Measurements from ENCODE around the gene TRIP6.
"Not testable (repeated sequence)": the region's sequence is repeated elsewhere in the genome, so short reads cannot be mapped to it uniquely, and the experiment has no call there.

The TRIP6 gene

GRCh38 chr7:100840470-100841100 lies 26.6 kb upstream of the TRIP6 start:
- DNase-seq: no peak

DNA sequence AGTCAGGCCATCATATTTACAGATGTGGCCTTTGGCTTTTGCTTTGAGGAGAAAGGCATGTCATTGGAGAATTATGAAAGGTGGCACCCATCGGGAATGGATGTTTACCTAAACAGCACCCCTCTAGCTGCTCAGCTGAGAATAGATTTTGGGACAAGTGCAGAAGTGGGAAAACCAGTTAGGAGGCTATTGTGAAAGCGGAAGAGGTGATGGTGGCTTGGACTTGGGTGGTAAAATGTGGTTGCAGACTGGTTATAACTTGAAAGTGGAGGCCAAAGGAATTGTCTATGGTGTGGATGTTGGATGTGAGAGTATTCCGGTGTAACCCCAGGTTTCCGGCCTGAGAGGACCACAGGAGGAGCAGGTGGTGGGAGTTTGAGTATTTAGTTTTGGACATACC lies 19.8 kb upstream of the TRIP6 start:
- DNase-seq: no peak

DNA sequence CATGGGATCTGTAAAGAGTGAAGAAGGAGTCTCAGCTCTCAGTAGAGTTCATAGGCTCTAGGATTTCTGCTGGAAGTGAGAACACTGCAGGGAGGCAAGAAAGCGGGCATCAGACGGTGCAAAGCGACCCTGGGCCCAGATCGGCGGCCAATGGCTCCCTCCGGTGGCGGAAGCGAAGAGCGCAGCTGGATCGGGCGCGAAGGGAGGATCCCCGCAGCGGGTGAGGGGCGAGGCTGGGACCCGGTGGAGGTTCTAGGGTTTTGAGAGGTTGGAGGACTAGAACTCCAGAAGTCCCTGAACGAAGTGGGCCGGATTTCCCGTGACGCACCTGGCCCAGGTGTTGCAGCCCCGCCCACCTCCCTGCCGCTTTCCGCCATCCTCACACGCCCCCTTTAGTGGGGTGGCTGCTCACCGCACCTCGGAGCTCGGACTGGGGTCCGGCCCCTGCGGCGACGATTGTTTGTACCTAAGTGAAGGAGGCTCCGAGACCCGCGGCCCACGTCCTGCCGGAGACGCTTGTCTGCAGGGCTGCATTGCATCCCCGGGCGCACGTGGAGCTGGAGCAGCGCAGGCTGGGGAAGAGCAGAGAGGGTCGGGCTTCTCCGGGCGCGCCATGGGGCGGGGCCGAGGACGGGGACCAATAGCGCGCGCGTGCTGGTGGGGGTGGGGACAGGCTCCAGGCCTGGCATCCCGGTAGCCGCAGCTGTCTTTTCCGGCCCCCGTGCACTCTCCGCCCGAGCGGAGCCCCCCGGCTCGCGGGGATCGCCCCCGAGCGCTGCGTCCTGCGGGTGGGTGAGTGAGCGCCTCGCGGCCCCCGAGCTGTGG lies 14.9 kb upstream of the TRIP6 start, which contains the start of gene SLC12A9:
SLC12A9 (plus strand) TSS at position 666 of the 825 bp plus-strand sequence. CDS start 1,485 bp downstream, outside the sequence.
- peak; percentile 86 for DNase-seq

DNA sequence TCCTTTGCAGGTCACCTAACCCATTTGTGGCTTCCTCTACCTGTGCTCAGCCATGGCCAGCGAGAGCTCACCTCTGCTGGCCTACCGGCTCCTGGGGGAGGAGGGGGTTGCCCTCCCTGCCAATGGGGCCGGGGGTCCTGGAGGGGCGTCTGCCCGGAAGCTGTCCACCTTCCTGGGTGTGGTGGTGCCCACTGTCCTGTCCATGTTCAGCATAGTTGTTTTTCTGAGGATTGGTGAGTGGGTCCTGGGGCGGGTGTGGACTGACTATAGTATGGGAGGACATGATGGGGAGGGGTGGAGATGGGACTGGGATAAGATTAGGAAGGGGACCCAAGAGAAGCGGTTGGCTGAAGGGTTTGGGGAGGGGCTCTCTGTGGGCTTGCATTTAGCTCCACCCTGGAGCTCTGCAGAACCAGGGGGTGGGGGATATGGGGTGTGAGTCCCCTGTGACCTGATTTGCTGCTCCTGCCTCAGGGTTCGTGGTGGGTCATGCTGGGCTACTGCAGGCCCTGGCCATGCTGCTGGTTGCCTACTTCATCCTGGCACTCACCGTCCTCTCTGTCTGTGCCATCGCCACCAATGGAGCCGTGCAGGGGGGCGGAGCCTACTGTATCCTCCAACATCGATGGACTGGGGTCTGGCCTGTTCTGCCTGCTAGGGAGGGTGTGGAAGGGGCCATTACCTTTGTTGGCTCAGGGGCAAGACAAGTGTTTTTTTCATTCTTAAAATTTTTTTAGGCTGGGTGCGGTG lies 12.9 kb upstream of the TRIP6 start:
- DNase-seq: no peak

- DNase-seq: not testable (repeated sequence)
Measured at GRCh38 chr7:100854899-100855298, 12.3 kb upstream of the TRIP6 start.

DNA sequence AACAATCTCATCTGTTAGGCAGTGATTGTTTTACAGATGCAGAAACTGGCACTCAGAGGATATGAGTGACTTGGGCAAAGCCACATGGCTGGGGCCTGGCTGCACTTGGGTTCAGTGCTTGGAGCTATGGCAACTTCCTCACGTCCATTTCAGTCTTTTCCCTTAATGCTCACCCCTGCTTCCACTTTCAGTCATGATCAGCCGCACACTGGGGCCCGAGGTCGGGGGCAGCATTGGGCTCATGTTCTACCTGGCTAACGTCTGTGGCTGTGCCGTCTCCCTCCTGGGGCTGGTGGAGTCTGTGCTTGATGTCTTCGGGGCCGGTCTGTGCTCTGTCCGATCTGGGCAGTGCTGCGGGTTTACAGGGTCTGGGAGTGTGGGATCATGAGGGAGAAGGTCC lies 11.7 kb upstream of the TRIP6 start:
- DNase-seq: no peak

DNA sequence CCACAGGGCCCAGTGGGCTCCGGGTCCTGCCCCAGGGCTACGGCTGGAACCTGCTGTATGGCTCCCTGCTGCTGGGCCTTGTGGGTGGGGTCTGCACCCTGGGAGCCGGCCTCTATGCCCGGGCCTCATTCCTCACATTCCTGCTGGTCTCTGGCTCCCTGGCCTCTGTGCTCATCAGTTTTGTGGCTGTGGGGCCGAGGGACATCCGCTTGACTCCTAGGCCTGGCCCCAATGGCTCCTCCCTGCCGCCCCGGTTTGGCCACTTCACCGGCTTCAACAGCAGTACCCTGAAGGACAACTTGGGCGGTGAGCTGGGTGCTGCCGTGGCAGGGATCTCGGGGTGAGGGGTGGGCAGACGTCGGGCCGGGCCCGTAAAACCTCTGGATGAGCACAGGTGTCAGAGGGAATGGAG lies 10.3 kb upstream of the TRIP6 start:
- DNase-seq: no peak

GRCh38 chr7:100859856-100860255 lies 7.3 kb upstream of the TRIP6 start:
- no peak for DNase-seq

DNA sequence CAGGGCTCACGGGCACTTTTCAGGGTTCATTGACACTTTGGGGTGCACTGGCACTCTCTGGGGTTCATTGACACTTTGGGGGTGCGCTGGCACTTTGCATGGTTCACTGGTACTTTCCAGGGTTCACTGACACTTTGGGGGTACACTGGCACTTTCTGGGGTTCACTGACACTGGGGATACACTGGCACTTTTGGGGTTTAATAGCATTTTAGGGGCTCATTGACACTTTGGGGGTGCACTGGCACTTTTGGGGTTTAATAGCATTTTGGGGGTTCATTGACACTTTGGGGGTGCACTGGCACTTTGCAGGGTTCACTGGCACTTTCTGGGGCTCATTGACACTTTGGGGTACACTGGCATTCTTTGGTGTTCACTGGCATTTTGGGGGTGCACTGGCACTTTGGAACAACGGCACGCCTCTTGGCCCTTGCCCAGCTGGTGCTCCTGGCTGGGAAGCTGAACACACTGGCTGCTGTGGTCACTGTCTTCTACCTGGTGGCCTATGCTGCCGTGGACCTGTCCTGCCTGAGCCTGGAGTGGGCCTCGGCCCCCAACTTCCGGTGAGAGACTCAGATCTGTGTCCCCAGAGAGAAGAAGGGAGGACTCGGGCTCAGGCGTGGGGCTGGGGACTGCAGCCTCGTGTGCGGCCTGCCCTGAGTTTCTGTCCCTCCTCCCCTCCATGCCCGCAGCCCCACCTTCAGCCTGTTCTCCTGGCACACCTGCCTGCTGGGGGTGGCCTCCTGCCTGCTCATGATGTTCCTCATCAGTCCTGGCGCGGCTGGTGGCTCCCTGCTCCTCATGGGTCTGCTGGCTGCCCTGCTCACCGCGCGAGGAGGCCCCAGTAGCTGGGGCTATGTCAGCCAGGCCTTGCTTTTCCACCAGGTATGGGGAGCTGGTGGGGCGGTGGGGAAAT lies 6.2 kb upstream of the TRIP6 start:
- DNase-seq: no peak

DNA sequence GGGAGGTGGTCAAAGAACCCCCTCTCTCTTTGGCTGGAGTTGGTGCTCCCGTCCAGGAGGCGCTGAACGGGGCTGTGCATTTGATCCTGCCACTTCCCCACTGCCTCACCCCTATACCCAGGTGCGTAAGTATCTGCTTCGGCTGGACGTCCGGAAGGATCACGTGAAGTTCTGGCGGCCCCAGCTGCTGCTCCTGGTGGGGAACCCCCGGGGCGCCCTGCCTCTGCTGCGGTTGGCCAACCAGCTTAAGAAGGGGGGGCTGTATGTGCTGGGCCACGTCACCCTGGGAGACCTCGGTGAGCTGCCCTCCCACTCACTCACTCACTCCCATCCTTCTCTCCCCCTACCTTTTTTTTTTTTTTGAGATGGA lies 5.6 kb upstream of the TRIP6 start:
- DNase-seq: no peak

DNA sequence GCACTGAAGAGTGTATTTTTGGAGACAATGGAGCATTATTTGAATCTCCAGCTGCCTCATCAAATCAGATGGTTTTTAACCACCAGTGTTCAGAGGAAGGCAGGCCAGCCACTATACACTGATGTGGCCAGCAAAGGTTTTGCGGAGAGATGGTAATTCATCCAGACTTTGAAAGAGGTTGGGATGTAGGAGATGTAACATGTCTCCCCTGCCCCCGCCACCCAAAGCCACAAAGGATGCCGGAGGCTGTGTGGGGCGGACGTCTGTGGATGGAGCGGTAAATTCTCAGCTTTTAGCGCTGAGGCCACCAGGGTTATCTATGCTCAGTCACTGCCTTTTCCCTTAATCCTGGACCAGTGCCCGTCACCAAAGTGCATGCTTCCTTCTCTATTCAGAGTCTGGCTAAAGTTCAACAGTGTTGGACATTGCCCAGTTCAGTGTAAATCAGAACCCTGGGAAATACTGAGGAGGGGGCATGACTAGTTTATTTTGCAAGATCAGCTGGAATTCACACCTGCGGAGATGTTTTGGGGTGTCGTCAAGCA lies 3.7 kb upstream of the TRIP6 start:
- DNase-seq: no peak

DNA sequence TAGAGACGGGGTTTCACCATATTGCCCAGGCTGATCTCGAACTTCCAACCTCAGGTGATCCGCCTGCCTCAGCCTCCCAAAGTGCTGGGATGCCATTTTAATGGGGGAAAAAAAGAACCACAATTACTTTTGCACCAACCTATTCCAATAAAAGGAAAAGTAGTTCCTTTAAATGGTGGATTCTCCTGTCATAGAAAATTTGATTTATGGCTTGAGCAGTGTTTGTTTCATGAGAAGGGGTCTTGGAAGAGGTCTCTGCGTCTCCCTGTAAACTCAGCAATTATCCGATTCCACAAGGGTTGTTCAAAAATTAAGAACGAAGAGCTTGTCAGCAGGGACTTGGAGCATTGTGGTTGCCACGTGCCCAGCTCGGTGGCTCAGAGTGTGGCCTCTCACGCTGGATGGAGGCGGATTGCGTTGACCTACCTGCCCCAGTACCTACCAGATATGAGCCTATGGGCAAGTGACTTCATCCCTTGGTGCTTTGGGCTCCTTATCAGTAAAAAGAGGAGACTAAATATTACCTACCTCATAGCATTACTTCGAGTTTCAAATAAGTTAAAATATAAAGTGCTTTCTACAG lies 2.8 kb upstream of the TRIP6 start:
- DNase-seq: no peak

- DNase-seq: no peak
Measured at GRCh38 chr7:100865372-100865911, 1.7 kb upstream of the TRIP6 start.

DNA sequence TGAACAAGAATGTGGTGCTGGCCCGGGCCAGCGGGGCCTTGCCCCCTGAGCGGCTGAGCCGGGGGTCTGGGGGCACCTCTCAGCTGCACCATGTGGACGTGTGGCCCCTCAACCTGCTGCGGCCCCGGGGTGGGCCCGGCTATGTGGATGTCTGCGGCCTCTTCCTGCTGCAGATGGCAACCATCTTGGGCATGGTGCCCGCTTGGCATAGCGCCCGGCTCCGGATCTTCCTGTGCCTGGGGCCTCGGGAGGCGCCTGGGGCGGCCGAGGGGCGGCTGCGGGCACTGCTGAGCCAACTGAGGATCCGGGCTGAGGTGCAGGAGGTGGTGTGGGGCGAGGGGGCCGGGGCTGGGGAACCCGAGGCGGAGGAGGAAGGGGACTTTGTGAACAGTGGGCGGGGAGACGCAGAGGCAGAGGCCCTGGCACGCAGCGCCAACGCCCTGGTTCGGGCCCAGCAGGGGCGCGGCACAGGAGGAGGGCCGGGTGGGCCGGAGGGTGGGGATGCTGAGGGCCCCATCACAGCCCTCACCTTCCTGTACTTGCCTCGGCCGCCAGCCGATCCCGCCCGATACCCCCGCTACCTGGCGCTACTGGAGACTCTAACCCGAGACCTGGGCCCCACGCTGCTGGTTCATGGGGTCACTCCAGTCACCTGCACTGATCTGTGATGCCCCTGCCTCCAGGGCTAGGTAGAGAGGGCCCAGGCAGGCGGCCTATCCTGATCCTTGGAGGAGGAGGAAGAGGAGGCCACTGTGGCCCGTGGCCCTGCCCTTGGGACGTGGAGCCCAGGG lies 1.1 kb upstream of the TRIP6 start:
- no peak for DNase-seq

DNA sequence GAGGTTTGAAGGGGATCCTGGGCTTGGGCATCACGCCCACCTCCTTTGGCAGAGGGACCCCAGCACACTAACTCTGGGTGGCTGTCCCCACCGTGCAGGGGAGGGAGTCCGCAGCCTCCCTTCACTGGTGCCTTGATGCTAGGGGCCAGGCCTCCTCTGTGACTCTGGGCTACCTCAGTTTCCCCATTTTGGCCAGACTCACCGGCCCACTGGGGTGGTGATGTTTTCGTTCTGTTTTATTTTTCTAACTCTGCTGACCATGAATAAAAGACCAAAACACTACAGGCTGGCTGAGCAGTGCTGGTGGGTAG lies 503 bp upstream of the TRIP6 start:
- DNase-seq: no peak

- no peak for DNase-seq
Measured at GRCh38 chr7:100867776-100868485, 744 bp downstream of the TRIP6 start.

GRCh38 chr7:100873599-100874299 lies 6.6 kb downstream of the TRIP6 start:
- no peak for DNase-seq

DNA sequence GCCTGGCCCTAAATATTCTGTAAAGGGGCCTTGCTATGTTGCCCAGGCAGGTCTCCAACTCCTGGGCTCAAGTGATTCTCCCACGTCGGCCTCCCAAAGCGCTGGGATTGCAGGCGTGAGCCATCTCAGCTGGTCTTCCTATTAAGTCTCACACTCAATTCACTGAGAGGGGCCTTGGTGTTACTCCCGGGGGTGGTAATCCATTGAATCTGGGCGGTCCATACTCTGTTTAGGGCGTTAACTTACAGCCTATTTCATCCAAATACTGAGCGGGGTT lies 7.1 kb downstream of the TRIP6 start:
- no peak for DNase-seq

- peak; percentile 98 for DNase-seq
Measured at GRCh38 chr7:100874577-100875355, 7.6 kb downstream of the TRIP6 start, which contains the start of gene SRRT. SRRT (plus strand) TSS chr7:100875103; CDS start chr7:100875591, 488 bp downstream.
